NOMO-1 treated with dmso at 0.1 percent for 144 hours (cell line): ENCODE results near the gene CEP131.

Source experiments
- DNase-seq: peaks from one replicate; lab custom pipeline; 2025; ENCODE audit not compliant: unreplicated experiment; lab: John Stamatoyannopoulos, UW

The CEP131 gene

GRCh38 chr17:81189670-81190530 lies 32.9 kb downstream of the CEP131 start:
- DNase-seq = no peak

GRCh38 chr17:81189016-81189415 lies 33.7 kb downstream of the CEP131 start:
- no peak for DNase-seq

GRCh38 chr17:81188491-81188840 lies 34.3 kb downstream of the CEP131 start:
- no peak for DNase-seq

GRCh38 chr17:81187586-81188490 lies 34.9 kb downstream of the CEP131 start:
- no peak for DNase-seq

- DNase-seq = no peak
Measured at GRCh38 chr17:81187120-81187519, 35.6 kb downstream of the CEP131 start.

GRCh38 chr17:81186203-81186602 lies 36.6 kb downstream of the CEP131 start:
- DNase-seq = no peak

- DNase-seq = no peak
Measured at GRCh38 chr17:81184555-81184954, 38.2 kb downstream of the CEP131 start.

- DNase-seq = no peak
Measured at GRCh38 chr17:81183807-81184206, 39.0 kb downstream of the CEP131 start.

GRCh38 chr17:81183316-81183715 lies 39.4 kb downstream of the CEP131 start:
- DNase-seq = no peak

GRCh38 chr17:81182596-81182995 lies 40.2 kb downstream of the CEP131 start:
- no peak for DNase-seq

GRCh38 chr17:81181811-81182185 lies 41.0 kb downstream of the CEP131 start:
- no peak for DNase-seq

GRCh38 chr17:81180836-81181810 lies 41.6 kb downstream of the CEP131 start:
- no peak for DNase-seq

GRCh38 chr17:81179861-81180260 lies 42.9 kb downstream of the CEP131 start:
- no peak for DNase-seq

GRCh38 chr17:81179220-81179619 lies 43.5 kb downstream of the CEP131 start:
- no peak for DNase-seq

- no peak for DNase-seq
Measured at GRCh38 chr17:81178136-81179091, 44.4 kb downstream of the CEP131 start.

GRCh38 chr17:81176666-81177065 lies 46.1 kb downstream of the CEP131 start:
- no peak for DNase-seq

- no peak for DNase-seq
Measured at GRCh38 chr17:81173762-81174155, 49.0 kb downstream of the CEP131 start.

GRCh38 chr17:81173052-81173761 lies 49.6 kb downstream of the CEP131 start:
- no peak for DNase-seq

GRCh38 chr17:81171941-81172340 lies 50.8 kb downstream of the CEP131 start:
- no peak for DNase-seq
